Smooth muscle cell of the brain vasculature (primary cell): ENCODE data around the gene ERBIN.
"Not testable (repeated sequence)": the region's sequence is repeated elsewhere in the genome, so short reads cannot be mapped to it uniquely, and the experiment has no call there.

Source experiments
- DNase-seq: peaks from one replicate; pipeline ENCODE4 v3.0.0-alpha.2; 2012; ENCODE audit warnings: low read depth, low spot score

The ERBIN gene

DNA sequence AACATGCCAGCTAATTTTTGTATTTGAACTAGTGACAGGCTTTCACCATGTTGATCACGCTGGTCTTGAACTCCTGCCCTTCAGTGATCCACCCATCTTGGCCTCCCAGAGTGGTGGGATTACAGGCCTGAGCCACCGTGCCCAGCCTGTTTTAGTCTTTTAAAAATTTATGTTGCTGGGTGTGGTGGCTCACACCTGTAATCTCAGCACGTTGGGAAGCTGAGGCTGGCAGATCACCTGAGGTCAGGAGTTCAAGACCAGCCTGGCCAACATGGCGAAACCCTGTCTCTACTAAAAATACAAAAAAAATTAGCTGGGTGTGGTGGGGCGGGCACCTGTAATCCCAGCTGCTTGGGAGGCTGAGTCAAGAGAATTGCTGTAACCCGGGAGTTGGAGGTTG, 10.7 kb upstream of the ERBIN start:
- not testable (repeated sequence) for DNase-seq

DNA sequence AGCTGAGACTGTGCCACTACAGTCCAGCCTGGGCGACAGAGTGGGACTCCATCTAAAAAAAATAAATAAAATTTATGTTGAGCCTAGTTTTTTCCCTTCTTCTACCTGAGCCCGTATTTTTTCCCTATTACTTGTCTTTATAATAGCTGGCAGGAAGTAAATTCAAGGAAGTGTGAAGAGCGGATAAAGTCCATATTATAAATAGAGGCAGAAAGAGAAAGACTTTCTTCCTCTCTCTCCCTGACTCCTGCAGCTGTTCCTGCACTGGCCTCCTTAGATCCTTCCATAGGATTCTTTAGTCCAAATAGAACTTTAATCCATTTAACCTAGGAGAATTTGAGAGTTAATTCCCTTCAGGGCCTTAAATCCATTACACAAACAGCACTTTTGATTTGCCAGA, 10.3 kb upstream of the ERBIN start:
- no peak for DNase-seq

DNA sequence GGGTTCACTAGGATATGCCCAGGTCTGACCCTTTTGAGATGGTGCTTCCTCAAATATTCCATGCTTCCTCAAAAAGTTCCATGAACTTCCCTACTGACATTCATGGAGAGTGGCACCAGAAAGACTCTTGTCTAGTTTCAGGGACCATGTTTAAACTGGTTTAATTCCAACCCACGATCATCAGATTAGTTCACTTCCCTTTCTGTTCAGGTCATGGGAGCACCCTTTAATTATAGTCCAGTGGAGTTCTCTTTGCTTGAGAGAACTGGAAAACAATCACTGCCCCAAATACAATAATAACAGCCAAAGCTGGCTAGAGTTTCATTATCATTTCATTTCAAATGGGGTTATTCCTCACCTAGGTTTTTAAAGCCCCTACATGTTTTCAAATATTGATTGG, 9.7 kb upstream of the ERBIN start:
- no peak for DNase-seq

DNA sequence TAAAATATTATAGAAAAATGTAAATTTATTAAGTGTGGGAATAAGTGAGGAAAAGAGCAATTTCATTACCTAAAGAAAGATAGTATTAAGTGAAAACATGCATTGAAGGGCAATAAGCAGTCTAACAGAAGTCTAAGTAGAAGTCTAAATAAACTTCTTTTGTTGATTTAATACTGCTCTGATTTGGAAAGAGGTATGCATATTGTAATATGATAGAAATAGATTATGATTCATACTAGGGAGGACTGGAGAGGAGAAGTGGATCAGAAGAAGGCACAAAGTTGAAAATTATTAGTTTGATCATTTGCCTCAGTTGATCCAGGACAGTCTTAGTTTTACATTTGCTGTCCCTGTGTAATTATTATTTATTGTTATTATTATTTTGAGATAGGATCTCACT, 6.6 kb upstream of the ERBIN start:
- DNase-seq: no peak

DNA sequence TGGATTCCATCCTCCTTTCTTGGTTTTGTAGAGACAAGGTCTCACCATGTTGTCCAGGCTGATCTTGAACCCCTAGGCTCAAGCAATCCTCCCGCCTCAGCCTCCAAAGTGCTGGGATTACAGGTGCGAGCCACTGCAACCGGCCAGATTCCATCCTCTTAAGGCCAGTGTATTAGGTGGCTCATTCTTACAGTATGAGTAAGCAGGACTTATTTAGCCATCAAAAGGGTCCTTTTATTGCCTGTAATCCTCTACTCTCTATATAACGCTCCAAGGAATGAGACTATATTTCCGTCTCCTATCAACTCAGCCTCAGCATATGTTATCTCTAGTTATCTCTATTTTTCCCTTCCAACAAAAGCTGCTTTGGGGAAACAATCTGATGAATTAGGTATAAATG, 3.0 kb upstream of the ERBIN start:
- DNase-seq: no peak

DNA sequence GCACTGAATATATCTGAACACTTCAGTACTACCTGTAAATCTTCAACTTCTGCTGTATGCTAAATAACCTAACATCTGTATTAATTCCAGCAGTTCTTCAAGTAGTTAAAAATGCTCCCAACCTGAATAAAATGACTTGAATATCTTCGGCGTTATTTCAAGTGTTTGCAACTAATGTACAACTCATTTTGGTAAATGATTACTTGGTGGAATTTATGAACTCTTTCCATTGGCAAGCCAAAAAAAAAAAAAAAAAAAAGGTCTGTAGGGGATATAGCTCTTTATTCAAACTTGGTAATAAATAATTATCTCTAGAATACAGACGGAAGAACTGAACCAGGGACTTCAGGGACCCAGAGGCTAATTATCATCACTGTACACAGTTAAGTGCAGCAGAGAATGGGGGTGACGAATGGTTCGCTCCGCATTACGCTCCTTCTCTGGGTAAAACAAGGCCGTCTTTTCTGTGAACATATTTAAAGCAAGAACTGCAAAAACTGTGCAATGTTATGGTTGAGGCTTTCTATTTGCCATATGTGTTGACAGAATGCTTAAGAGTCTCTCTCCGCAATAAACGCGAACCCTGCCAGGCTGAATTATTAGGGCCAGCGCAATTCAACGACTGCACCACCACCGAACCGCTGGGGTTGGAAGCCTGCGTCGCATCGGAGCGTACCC, 1.9 kb upstream of the ERBIN start:
- DNase-seq: no peak

DNA sequence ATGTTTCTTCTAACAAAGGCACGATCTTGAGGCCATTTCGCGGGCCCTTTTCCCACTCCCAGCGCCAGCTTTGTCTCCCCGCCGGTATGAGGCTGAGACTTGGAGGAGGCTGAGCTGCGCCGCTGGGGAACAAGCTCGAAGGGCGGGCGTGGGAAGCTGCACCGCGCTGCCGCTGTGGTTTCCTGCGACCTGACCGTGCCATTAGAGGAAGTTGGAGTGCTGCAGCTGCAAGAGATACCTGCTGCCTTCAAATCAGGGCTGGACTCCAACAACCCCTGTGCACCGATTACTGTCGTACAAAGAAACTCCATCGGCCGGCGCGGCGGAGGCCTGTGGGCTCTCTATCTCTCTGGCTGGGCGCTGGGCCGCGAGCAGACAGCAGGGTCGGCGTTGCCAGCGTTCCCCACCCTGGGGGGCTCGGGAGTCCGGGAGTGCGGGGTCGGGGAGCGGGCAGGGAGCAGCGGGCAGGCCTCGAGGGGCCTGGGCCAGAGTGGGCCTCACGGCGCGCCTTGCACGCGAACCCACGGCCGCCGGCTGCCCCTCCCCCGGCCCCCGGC, 1.3 kb upstream of the ERBIN start:
- peak; percentile 33 for DNase-seq

DNA sequence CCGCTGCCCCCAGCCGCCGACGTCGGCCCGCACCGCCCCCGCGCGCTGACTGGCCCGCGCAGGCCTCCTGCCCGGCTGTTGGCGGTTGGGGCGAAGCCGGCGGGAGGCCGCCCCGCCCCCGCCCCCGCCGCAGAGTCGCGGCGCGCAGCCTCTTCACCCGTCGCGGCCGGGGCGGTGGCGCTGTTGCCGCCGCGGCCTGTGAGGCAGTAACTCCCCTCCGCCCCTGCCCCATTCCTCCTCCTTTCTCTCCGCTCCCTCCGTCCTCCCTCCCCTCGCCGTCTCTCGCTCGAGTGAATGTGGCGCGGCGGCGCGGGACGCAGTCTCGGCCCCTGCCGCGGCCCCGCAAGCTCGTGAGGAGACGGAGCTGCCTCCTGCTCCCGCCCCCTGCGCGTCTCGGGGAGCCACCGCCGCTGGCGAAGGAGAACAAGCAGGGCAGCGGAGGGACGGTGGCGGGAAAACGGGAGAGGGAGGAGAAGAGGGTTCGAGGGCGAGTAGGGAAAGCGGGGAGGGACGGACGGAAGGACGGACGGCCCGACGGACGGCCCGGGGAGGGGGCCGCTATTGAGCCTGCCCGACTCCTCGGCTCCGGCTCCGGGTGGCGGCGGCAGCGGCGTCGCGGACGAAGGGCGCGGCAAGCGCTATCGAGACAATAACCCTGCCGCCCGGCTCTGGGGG, 637 bp upstream of the ERBIN start:
- peak; percentile 73 for DNase-seq

DNA sequence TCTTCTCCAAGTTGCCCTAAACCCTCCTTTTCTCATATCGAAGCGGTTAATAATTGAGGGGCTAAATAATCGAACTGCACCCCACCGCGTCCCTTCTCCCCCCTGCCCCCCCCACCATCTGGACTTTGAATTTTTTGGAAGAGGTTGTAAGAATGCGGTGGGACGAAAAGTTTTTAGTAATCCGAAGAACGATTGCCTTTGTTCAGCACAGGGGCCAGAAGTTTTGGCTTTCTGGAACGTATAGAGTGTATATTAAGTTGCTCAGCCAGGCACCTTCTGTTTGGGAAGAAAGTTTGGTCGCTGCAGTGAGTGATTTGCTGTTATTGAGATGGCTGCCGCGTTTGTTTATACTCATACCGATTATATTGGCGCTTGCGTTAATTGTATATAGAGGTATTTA, 518 bp downstream of the ERBIN start:
- DNase-seq: no peak

DNA sequence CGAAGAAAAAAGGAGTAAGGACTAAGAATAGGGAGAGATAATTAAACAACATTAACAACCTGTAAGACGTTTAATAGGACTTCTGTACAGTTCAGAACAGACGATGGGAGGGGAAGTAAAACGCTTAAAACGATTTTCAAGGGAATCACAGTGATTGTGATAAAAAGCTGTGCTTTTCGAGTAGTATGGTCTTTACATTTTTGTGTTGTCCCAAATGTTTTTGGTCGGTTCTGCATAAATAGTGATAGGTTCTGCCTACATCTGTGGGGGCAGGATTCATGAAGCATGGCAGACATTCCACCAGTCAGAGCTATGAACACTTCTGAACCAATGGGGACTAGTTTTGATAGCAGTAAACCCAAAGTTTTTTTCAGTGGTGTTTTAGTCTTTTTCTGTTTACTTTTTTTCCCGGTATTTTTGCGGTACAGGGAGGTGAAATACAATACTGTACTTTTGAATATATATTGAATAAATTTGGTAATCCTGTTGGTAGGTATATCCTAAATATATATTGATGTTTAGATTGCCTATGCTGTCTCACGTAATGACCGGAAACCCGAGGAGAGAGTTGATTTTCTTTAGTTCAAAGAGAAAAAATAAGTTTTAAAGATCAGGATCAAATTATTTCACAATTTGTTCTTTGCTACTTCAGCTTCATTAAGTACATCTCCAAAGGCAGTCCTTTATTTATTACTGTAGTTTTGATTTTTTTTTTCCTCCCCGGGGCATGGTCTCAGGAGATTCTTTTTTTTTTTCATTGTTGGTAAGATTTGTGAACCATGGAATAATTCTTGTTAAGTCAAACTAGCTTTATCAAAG, 1.3 kb downstream of the ERBIN start:
- DNase-seq: no peak

DNA sequence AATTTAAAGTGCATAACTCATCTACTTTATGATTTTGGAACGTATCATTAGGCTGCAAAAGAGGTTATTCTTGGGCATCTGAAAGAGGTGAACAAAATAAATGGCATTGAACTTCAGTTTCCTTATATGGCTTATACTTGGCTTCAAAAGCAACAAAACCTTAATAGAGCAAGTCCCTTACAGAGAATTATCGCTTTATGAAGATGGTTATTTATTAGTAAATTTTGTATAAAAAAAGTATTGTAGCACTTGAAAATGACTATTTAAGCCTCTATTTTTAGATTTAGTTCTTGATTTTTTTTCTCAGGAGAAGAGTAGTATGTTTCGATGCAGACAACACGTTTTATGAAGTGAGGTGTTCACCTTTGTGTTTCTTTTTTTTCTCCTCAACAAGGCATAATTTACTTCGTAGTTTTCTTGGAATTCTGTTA, 2.0 kb downstream of the ERBIN start:
- no peak for DNase-seq

DNA sequence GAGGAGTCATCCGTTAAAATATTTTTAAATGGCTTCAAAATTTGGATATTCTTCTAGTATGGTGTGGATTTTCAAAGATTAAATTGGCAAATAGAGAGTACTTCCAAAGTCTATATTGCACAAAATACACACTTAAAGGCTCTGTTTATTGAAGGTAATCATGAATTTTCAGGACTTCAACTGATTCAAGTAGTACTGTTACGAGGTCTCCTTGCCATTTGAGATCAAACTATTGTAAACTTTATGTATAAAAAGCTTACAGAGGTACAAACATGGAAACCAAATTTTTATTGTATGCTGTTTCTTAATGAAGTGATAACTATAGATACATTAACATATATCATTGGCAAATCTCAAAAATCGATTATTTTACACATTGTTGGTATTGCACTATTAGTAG, 2.5 kb downstream of the ERBIN start:
- no peak for DNase-seq

DNA sequence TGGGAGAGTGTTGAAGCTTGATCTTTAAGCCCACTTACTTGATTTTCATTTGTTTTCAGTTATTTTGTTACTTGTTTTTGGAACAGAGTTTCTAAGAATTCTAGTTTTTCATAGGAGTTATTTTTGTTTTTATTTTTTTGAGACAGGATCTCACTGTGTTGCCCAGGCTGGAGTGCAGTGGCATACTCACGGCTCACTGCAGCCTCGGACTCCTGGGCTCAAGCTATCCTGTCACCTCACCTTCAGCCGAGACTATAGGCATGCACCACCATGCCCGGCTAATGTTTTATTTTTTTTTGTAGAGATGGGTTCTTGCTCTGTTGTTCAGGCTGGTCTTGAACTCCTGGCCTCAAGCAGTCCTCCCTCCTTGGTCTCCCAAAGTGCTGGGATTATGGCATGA, 6.3 kb downstream of the ERBIN start:
- no peak for DNase-seq

DNA sequence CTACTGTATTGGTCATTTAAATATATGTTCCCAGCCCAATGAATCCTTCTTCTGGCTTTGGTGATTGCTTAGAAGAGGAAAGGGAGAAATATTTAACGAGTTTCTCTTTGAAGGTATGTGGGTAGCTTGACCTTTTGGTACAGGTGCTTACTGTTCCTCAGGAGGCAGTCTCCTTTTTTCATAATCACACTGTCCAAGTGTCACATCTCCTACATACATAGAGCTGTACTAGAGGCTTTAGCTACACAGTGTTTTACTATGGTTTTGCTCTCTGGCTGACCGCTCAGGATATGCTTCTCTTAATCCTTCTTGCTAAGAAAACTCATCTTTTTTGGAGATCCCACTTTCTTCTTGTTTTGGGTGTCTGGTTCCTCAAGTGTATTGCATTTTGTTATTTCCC, 6.9 kb downstream of the ERBIN start:
- DNase-seq: no peak

DNA sequence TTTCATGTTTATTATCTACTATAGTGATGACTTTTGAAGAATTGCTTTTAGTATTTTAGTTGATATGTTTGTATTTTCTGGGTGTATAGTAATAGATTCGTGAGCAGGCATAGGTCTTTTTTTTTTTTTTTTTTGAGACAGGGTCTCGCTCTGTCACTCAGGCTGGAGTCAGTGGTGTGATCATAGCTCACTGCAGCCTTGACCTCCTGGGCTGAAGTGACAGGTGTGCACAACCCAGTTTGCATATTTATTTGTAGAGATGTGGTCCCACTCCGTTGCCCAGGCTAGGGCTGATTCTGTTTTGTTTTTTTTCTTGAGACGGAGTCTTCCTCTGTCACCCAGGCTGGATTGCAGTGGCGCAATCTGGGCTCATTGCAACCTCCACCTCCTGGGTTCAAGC, 11.9 kb downstream of the ERBIN start:
- no peak for DNase-seq

DNA sequence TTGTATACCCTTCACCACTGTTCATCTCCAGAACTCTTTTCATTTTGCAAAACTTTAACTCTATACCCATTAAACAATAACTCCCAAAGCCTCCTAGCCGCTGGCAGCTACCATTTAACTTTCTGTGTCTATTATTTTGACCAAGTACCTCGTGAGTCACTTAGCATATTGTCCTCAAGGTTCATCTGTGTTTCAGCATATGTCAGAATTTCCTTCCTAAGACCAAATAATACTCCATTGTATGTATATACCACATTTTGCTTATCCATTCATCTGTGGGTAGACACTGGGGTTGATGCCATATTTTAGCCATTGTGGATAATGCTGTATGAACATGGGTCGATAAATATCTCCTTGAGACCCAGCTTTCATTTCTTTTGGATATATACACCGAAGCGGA, 17.4 kb downstream of the ERBIN start:
- no peak for DNase-seq

DNA sequence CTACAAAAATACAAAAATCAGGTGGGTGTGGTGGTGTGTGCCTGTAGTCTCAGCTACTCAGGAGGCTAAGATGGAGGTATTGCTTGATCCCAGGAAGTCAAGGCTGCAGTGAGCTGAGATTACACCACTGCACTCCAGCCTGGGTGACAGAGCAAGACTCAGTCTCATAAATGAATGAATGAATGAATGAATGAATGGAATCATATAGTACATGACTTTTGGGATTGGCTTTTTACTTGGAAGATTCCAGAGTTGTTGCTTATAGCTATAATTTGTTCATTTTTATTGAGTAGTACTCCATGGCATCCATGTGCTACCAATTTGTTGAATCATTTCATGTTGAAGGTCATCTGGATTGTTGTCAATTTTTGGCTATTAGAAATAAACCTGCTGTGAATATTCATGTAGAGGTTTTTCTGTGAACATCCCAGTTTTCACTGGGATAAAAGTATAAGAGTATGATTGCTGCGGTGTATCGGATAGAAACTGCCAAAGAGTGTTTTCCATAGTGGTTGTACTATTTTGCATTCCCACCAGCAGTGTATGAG, 19.9 kb downstream of the ERBIN start:
- DNase-seq: no peak

DNA sequence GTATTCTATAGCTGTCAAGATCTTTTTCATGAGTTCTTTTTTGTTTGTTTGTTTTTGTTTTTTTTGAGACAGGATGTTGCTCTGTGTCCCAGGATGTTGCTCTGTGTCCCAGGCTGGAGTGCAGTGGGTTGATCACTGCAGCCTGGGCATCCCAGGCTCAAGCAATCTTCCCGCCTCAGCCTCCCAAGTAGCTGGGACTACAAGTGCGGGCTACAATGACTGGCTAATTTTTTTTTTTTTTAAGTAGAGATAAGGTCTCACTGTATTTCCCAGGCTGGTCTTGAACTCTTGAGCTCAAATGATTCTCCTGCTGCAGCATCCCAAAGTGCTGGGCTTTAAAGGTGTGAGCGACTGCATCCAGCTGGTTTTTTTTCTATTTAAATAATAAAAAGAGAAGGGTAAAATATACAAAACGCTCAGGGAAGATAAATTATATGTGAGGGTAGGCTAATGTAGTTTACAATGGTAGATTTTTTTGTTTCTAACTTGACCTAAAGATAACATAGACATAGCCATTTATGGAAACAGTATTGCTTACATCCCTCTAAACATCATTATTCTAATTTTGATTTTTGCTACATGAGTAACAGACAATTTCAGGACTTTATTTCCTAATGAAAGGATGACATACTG, 21.9 kb downstream of the ERBIN start:
- DNase-seq: no peak

DNA sequence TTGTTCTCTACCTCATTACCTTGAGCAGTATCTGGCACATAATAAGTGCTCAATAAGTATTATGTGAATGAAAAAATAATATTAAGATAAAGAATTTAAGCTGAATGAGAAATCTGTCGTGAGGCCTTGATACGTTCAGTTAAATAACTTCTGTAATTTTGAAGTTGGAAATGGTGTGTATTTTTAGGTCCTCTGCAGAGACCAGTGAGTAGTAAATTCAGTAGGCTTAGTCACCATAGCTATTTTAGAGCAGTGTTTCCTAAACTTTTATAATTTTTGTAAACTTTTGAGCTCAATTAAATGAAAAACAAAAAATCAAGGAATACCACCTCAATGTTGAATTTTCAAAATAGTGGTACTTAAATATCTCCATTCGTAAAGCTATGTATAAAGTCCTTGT, 25.0 kb downstream of the ERBIN start:
- no peak for DNase-seq

DNA sequence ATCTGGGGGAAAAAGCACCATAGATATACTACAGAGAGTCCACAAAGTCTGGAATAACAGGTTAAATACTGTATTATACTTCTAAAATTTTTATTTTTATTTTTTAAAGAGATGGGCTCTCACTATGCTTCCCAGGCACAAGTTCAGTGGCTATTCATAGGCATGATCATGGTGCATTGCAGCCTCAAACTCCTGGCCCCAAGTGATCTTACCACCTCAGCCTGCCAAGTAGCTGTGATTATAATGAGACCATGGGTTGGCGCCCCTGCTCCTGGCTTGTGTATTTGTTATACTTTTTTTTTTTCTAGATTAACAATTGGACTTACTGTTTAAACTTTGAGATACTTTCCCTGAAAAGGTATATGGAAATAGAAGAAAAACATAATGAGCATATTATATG, 25.9 kb downstream of the ERBIN start:
- no peak for DNase-seq

DNA sequence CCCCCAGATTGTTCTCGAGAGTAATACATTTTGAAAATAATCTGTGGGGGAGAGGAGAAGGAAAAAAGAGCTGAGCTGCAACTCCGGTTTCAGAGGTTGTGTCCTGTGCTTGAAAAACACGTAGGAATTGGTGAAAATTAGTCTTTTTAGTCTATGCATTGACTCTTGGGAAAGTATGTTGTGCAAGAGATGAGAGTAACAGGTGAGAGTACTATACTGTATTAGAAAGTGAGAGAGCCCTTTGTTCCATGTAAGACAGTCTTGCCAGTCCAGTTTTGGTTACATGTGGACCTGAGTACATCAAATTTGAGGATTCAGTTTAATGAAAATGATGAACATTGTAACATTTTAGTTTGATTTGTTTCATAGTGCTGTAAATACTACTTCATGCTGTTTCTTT, 27.8 kb downstream of the ERBIN start:
- DNase-seq: no peak

DNA sequence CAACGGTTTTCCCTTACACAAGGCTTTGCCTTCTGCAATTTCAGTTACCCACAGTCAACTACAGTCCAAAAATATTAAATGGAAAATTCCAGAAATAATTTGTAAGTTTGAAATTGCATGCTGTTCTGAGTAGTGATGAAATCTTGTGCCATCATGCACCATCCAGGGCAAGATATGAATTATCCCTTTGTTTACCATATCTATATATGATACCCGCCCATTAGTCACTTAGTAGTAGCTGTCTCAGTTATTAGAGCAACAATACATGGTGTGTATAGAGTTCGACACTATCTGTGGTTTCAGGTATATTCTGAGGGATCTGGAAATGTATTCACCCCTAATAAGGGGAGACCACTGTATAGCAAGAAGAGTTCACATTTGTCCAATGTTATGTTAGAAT, 29.4 kb downstream of the ERBIN start:
- no peak for DNase-seq
